MG63 (cell line): Measurements from ENCODE around the gene ATXN7L1. TPM values are rescaled to one million over a fixed set of nuclear protein-coding genes. Genes with fewer than 3 reads are reported as not detected.
A peak's percentile ranks its signal among the peaks of the same experiment; 100 is the strongest.

Source experiments
- DNase-seq: peaks from one replicate; pipeline ENCODE4 v3.0.0-alpha.2; 2020
- H3K27me3 ChIP-seq: fragments of 250-450 bp; sonication (Bioruptor Pico); 2 replicates; pipeline ENCODE4 v1.5.1; 2020; ENCODE audit warnings: mild to moderate bottlenecking, moderate library complexity
- H3K36me3 ChIP-seq: fragments of 250-450 bp; sonication (Bioruptor Pico); 2 replicates; pipeline ENCODE4 v1.5.1; 2020; ENCODE audit warnings: mild to moderate bottlenecking, moderate library complexity
- H3K4me3 ChIP-seq: fragments of 250-450 bp; sonication (Bioruptor Pico); 2 replicates; pipeline ENCODE4 v1.5.1; 2020; ENCODE audit warnings: mild to moderate bottlenecking, moderate library complexity
- H3K9me3 ChIP-seq: fragments of 250-450 bp; sonication (Bioruptor Pico); 2 replicates; pipeline ENCODE4 v1.5.1; 2020; ENCODE audit warnings: mild to moderate bottlenecking, moderate library complexity
- total RNA-seq: library from RNA; depleted of rRNA; stranded (reverse); fragments of >200 nt; shearing (Covaris generic); gene quantifications from 2 replicates; pipeline ENCODE4 v1.2.3, GENCODE V29; 2014; ENCODE audit warnings: low replicate concordance

The ATXN7L1 gene
- total RNA-seq, 1 experiment from 2014 or later: 0.59 TPM

- no peak for DNase-seq
- no peaks in the 10 kb centered on the region for H3K27me3 ChIP-seq
- H3K36me3 ChIP-seq: no peaks in the 10 kb centered on the region
- no peaks in the 10 kb centered on the region for H3K9me3 ChIP-seq
- no peak overlapping the region for H3K4me3 ChIP-seq
Observed at GRCh38 chr7:105760551-105761447, 115.6 kb downstream of the ATXN7L1 start.

- no peaks in the 10 kb centered on the region for H3K27me3 ChIP-seq
- peak; percentile 37 for DNase-seq
- H3K36me3 ChIP-seq: no peaks in the 10 kb centered on the region
- H3K9me3 ChIP-seq: no peaks in the 10 kb centered on the region
- no peak overlapping the region for H3K4me3 ChIP-seq
Observed at GRCh38 chr7:105759670-105760550, 116.5 kb downstream of the ATXN7L1 start.

GRCh38 chr7:105756367-105756766 lies 120.0 kb downstream of the ATXN7L1 start:
- Histone ChIP-seq H3K36me3 (no peaks in the 10 kb centered on the region), H3K4me3 (no peak overlapping the region), H3K27me3 (no peaks in the 10 kb centered on the region), H3K9me3 (no peaks in the 10 kb centered on the region)
- DNase-seq: no peak

GRCh38 chr7:105752671-105753275 lies 123.6 kb downstream of the ATXN7L1 start:
- DNase-seq: no peak
- Histone ChIP-seq H3K27me3 (no peaks in the 10 kb centered on the region), H3K9me3 (no peaks in the 10 kb centered on the region), H3K4me3 (no peak overlapping the region), H3K36me3 (no peaks in the 10 kb centered on the region)

- Histone ChIP-seq H3K9me3 (no peaks in the 10 kb centered on the region), H3K4me3 (no peak overlapping the region), H3K36me3 (no peaks in the 10 kb centered on the region), H3K27me3 (no peaks in the 10 kb centered on the region)
- DNase-seq: no peak
Observed at GRCh38 chr7:105751054-105751453, 125.3 kb downstream of the ATXN7L1 start.

- Histone ChIP-seq H3K9me3 (no peaks in the 10 kb centered on the region), H3K36me3 (no peaks in the 10 kb centered on the region), H3K27me3 (no peaks in the 10 kb centered on the region), H3K4me3 (no peak overlapping the region)
- DNase-seq: no peak
Observed at GRCh38 chr7:105748701-105749100, 127.7 kb downstream of the ATXN7L1 start.

- no peaks in the 10 kb centered on the region for H3K36me3 ChIP-seq
- DNase-seq: no peak
- no peaks in the 10 kb centered on the region for H3K27me3 ChIP-seq
- H3K9me3 ChIP-seq: no peaks in the 10 kb centered on the region
- H3K4me3 ChIP-seq: no peak overlapping the region
Observed at GRCh38 chr7:105745681-105746330, 130.6 kb downstream of the ATXN7L1 start.

- Histone ChIP-seq H3K36me3 (no peaks in the 10 kb centered on the region), H3K27me3 (no peaks in the 10 kb centered on the region), H3K9me3 (no peaks in the 10 kb centered on the region), H3K4me3 (no peak overlapping the region)
- no peak for DNase-seq
Observed at GRCh38 chr7:105744258-105744657, 132.1 kb downstream of the ATXN7L1 start.

- Histone ChIP-seq H3K27me3 (no peaks in the 10 kb centered on the region), H3K9me3 (no peaks in the 10 kb centered on the region), H3K4me3 (no peak overlapping the region), H3K36me3 (no peaks in the 10 kb centered on the region)
- DNase-seq: no peak
Observed at GRCh38 chr7:105743351-105744090, 132.9 kb downstream of the ATXN7L1 start.

- H3K4me3 ChIP-seq: no peak overlapping the region
- H3K9me3 ChIP-seq: no peaks in the 10 kb centered on the region
- no peaks in the 10 kb centered on the region for H3K36me3 ChIP-seq
- H3K27me3 ChIP-seq: no peaks in the 10 kb centered on the region
- no peak for DNase-seq
Observed at GRCh38 chr7:105742787-105743186, 133.6 kb downstream of the ATXN7L1 start.

GRCh38 chr7:105741982-105742381 lies 134.4 kb downstream of the ATXN7L1 start:
- no peak for DNase-seq
- Histone ChIP-seq H3K36me3 (no peaks in the 10 kb centered on the region), H3K9me3 (no peaks in the 10 kb centered on the region)

GRCh38 chr7:105738133-105738532 lies 138.3 kb downstream of the ATXN7L1 start:
- H3K27me3 ChIP-seq: no peaks in the 10 kb centered on the region
- no peaks in the 10 kb centered on the region for H3K9me3 ChIP-seq
- no peaks in the 10 kb centered on the region for H3K36me3 ChIP-seq
- no peak for DNase-seq
- H3K4me3 ChIP-seq: no peak overlapping the region

More at GRCh38 chr7:105741982-105742381, 134.4 kb downstream of the ATXN7L1 start:
- H3K4me3 ChIP-seq: no peak overlapping the region
- no peaks in the 10 kb centered on the region for H3K27me3 ChIP-seq

- no peaks in the 10 kb centered on the region for H3K36me3 ChIP-seq
- no peak for DNase-seq
- no peak overlapping the region for H3K4me3 ChIP-seq
- H3K9me3 ChIP-seq: no peaks in the 10 kb centered on the region
- no peaks in the 10 kb centered on the region for H3K27me3 ChIP-seq
Observed at GRCh38 chr7:105734233-105734632, 142.2 kb downstream of the ATXN7L1 start.

- no peaks in the 10 kb centered on the region for H3K27me3 ChIP-seq
- no peak overlapping the region for H3K4me3 ChIP-seq
- H3K9me3 ChIP-seq: no peaks in the 10 kb centered on the region
- DNase-seq: no peak
- H3K36me3 ChIP-seq: no peaks in the 10 kb centered on the region
Observed at GRCh38 chr7:105731042-105731441, 145.4 kb downstream of the ATXN7L1 start.

GRCh38 chr7:105728028-105728427 lies 148.4 kb downstream of the ATXN7L1 start:
- Histone ChIP-seq H3K36me3 (no peaks in the 10 kb centered on the region), H3K27me3 (no peaks in the 10 kb centered on the region), H3K9me3 (no peaks in the 10 kb centered on the region), H3K4me3 (no peak overlapping the region)
- DNase-seq: no peak

GRCh38 chr7:105724688-105725087 lies 151.7 kb downstream of the ATXN7L1 start:
- no peaks in the 10 kb centered on the region for H3K9me3 ChIP-seq
- no peaks in the 10 kb centered on the region for H3K27me3 ChIP-seq
- no peaks in the 10 kb centered on the region for H3K36me3 ChIP-seq
- H3K4me3 ChIP-seq: no peak overlapping the region
- no peak for DNase-seq
